ENCODE data around the gene DCC. TPM values are rescaled to one million over a fixed set of nuclear protein-coding genes. Genes with fewer than 3 reads are reported as not detected.

DCC gene
- polyA plus RNA-seq, 1 donor (not counting 4 experiments of a cell fraction or from before 2014, with no cell fraction given) = not detected

GRCh38 chr18:53319628-53320027, 979.6 kb downstream of the DCC start:
- Histone ChIP-seq H3K4me3 (ENCODE audit: control insufficient read depth in 2 of 3, extremely low read depth in 1 of 3, insufficient read depth in 2 of 3, low read depth in 1 of 3, low read length in 3 of 3) (no peak overlapping the region), H3K4me2 (ENCODE audit: control insufficient read depth, extremely low read depth, insufficient read depth, low read depth, low read length) (no peak overlapping the region), H3K36me3 (ENCODE audit: control insufficient read depth in 2 of 2, extremely low read depth in 1 of 2, insufficient read depth in 2 of 2, low read length in 2 of 2) (no peaks in the 10 kb centered on the region), H3K9me3 (ENCODE audit: control insufficient read depth, low read depth, low read length) (no peaks in the 10 kb centered on the region), H3K27me3 (ENCODE audit: control insufficient read depth, extremely low read depth, insufficient read depth, low read length) (no peaks in the 10 kb centered on the region), H3K79me2 (ENCODE audit: control insufficient read depth, insufficient read depth, low read length) (no peaks in the 10 kb centered on the region), H3K9me1 (ENCODE audit: control insufficient read depth, extremely low read depth, insufficient read depth, low read length) (no peaks in the 10 kb centered on the region), H3K27ac (ENCODE audit: control insufficient read depth, insufficient read depth, low read length) (no peak overlapping the region), H4K20me1 (ENCODE audit: control insufficient read depth, extremely low read depth, insufficient read depth, low read length) (no peaks in the 10 kb centered on the region), H3K9ac (ENCODE audit: control insufficient read depth, extremely low read depth, insufficient read depth, low read length) (no peak overlapping the region), H3K4me1 (ENCODE audit: control insufficient read depth, extremely low read depth, insufficient read depth, low read length) (no peaks in the 10 kb centered on the region), H2AFZ (ENCODE audit: control insufficient read depth, low read length) (no peak overlapping the region)
- dilution Hi-C loops (cut with MboI; ENCODE audit: extremely low pct_ligation_motif_present, low sequenced_read_pairs) = no loop called here
- DNase-seq (ENCODE audit: low read depth, low spot score) (no peak), FAIRE-seq (no peak)
- TF ChIP-seq EZH2 (IDR thresholded peaks at IDR 0.05; ENCODE audit: low read length) = no peak
- no peak for TF ChIP-seq CTCF (optimal IDR thresholded peaks at IDR 0.05 in 1 of 3, IDR thresholded peaks at IDR 0.05 in 1 of 3, conservative IDR thresholded peaks at IDR 0.05 in 1 of 3; ENCODE audit: extremely low read depth in 1 of 3, insufficient read depth in 2 of 3, low read length in 3 of 3)

GRCh38 chr18:53322163-53322562, 982.2 kb downstream of the DCC start:
- FAIRE-seq (no peak), DNase-seq (ENCODE audit: low read depth, low spot score) (no peak)
- Histone ChIP-seq H3K4me1 (ENCODE audit: control insufficient read depth, extremely low read depth, insufficient read depth, low read length) (no peaks in the 10 kb centered on the region), H3K27ac (ENCODE audit: control insufficient read depth, insufficient read depth, low read length) (no peak overlapping the region), H3K4me3 (ENCODE audit: control insufficient read depth in 2 of 3, extremely low read depth in 1 of 3, insufficient read depth in 2 of 3, low read depth in 1 of 3, low read length in 3 of 3) (no peak overlapping the region), H3K9me1 (ENCODE audit: control insufficient read depth, extremely low read depth, insufficient read depth, low read length) (no peaks in the 10 kb centered on the region), H4K20me1 (ENCODE audit: control insufficient read depth, extremely low read depth, insufficient read depth, low read length) (no peaks in the 10 kb centered on the region), H3K36me3 (ENCODE audit: control insufficient read depth in 2 of 2, extremely low read depth in 1 of 2, insufficient read depth in 2 of 2, low read length in 2 of 2) (no peaks in the 10 kb centered on the region), H3K79me2 (ENCODE audit: control insufficient read depth, insufficient read depth, low read length) (no peaks in the 10 kb centered on the region), H3K9me3 (ENCODE audit: control insufficient read depth, low read depth, low read length) (no peaks in the 10 kb centered on the region), H3K9ac (ENCODE audit: control insufficient read depth, extremely low read depth, insufficient read depth, low read length) (no peak overlapping the region), H3K27me3 (ENCODE audit: control insufficient read depth, extremely low read depth, insufficient read depth, low read length) (no peaks in the 10 kb centered on the region), H2AFZ (ENCODE audit: control insufficient read depth, low read length) (no peak overlapping the region), H3K4me2 (ENCODE audit: control insufficient read depth, extremely low read depth, insufficient read depth, low read depth, low read length) (no peak overlapping the region)
- dilution Hi-C loops (cut with MboI; ENCODE audit: extremely low pct_ligation_motif_present, low sequenced_read_pairs) = no loop called here
- TF ChIP-seq CTCF (optimal IDR thresholded peaks at IDR 0.05 in 1 of 3, IDR thresholded peaks at IDR 0.05 in 1 of 3, conservative IDR thresholded peaks at IDR 0.05 in 1 of 3; ENCODE audit: extremely low read depth in 1 of 3, insufficient read depth in 2 of 3, low read length in 3 of 3) (no peak), EZH2 (IDR thresholded peaks at IDR 0.05; ENCODE audit: low read length) (no peak)

All from keratinocyte (primary cell).